IMR-90 (cell line): ENCODE measurements around the gene PAX8. TPM values are rescaled to one million over a fixed set of nuclear protein-coding genes. Genes with fewer than 3 reads are reported as not detected.

ENCODE experiments used
- ATAC-seq: fragments of 200-7000 bp; cut with Tn5 transposase; 2 replicates; pipeline ENCODE4 v1.9.1; 2020; ENCODE audit warnings: low read depth, mild to moderate bottlenecking, moderate library complexity
- BruUV-seq: library from RNA; stranded (reverse); fragments of 400-500 nt; replicated peaks from 2 replicates; lab custom pipeline; 2021; lab: Mats Ljungman, UMichigan
- CTCF ChIA-PET: fragments of 300-600 bp; formaldehyde crosslinking; extraction: SDS; loops from one replicate; lab custom pipeline; 2021; ENCODE audit warnings: antibody characterized with exemption; lab: Yijun Ruan, JAX
- POLR2A ChIA-PET: fragments of 300-600 bp; sonication (Branson Sonifier 250); formaldehyde crosslinking; loops from one replicate; lab custom pipeline; 2022; ENCODE audit warnings: antibody characterized with exemption; ENCODE audit not compliant: unreplicated experiment; lab: Charles Lee
- DNase-seq: peaks from one replicate; pipeline ENCODE4 v3.0.0; 2013
- H2AFZ ChIP-seq: replicated peaks from 2 replicates; pipeline ENCODE3; 2013; ENCODE audit warnings: low read length, mild to moderate bottlenecking; ENCODE audit not compliant: poor library complexity
- H2AK5ac ChIP-seq: 2 replicates; pipeline ENCODE4 v1.6.1; 2013; ENCODE audit warnings: low read depth, low read length, inconsistent platforms
- H2AK9ac ChIP-seq: replicated peaks from 2 replicates; pipeline ENCODE3; 2013; ENCODE audit warnings: mild to moderate bottlenecking, low read depth, low read length, moderate library complexity; ENCODE audit not compliant: poor library complexity
- H2BK120ac ChIP-seq: 2 replicates; pipeline ENCODE4 v1.6.1; 2013; ENCODE audit warnings: low read depth, low read length, inconsistent platforms
- H2BK15ac ChIP-seq: 3 replicates; pipeline ENCODE4 v1.6.1; 2013; ENCODE audit warnings: low read depth, low read length, inconsistent platforms
- H2BK20ac ChIP-seq: 2 replicates; pipeline ENCODE4 v1.6.1; 2013; ENCODE audit warnings: low read depth, mild to moderate bottlenecking, inconsistent platforms, low read length, moderate library complexity
- H2BK5ac ChIP-seq: 2 replicates; pipeline ENCODE4 v1.6.1; 2013; ENCODE audit warnings: mild to moderate bottlenecking, low read depth, low read length, inconsistent platforms; ENCODE audit not compliant: poor library complexity, severe bottlenecking
- H3K14ac ChIP-seq: replicated peaks from 2 replicates; pipeline ENCODE4 v1.6.1; 2013; ENCODE audit warnings: low read depth, low read length, inconsistent platforms
- H3K18ac ChIP-seq: 2 replicates; pipeline ENCODE4 v1.6.1; 2013; ENCODE audit warnings: low read depth, low read length, control low read depth
- H3K23ac ChIP-seq: 2 replicates; pipeline ENCODE4 v1.6.1; 2013; ENCODE audit warnings: low read depth, low read length, inconsistent platforms
- H3K27ac ChIP-seq: 2 replicates; pipeline ENCODE4 v1.5.1; 2013; ENCODE audit warnings: mild to moderate bottlenecking, control low read depth, low read length; ENCODE audit not compliant: insufficient read depth
- H3K27me3 ChIP-seq: 2 replicates; pipeline ENCODE4 v1.6.1; 2013; ENCODE audit warnings: low read length; ENCODE audit not compliant: control insufficient read depth, insufficient read depth
- H3K36me3 ChIP-seq: 2 replicates; pipeline ENCODE4 v1.6.1; 2013; ENCODE audit warnings: low read length, mixed read lengths; ENCODE audit not compliant: control insufficient read depth, insufficient read depth
- H3K4ac ChIP-seq: 2 replicates; pipeline ENCODE4 v1.6.1; 2013; ENCODE audit warnings: low read depth, low read length, inconsistent platforms
- H3K4me1 ChIP-seq: 2 replicates; pipeline ENCODE4 v1.6.1; 2013; ENCODE audit warnings: low read length, mixed read lengths; ENCODE audit not compliant: control insufficient read depth, insufficient read depth
- H3K4me2 ChIP-seq: 2 replicates; pipeline ENCODE4 v1.6.1; 2013; ENCODE audit warnings: low read depth, mild to moderate bottlenecking, control low read depth, low read length, moderate library complexity
- H3K4me3 ChIP-seq: 2 replicates; pipeline ENCODE4 v1.5.1; 2013; ENCODE audit warnings: low read depth, mild to moderate bottlenecking, control low read depth, low read length, moderate library complexity; ENCODE audit not compliant: insufficient read depth
- H3K56ac ChIP-seq: 2 replicates; pipeline ENCODE4 v1.6.1; 2013; ENCODE audit warnings: low read length, inconsistent platforms; ENCODE audit not compliant: insufficient read depth; ENCODE audit errors: extremely low read depth
- H3K79me1 ChIP-seq, 2 experiments: 2 replicates each; pipeline ENCODE4 v1.6.1; 2013; ENCODE audit warnings: low read length in 2 of 2, inconsistent platforms in 1 of 2, low read depth in 1 of 2
- H3K9ac ChIP-seq: 2 replicates; pipeline ENCODE4 v1.6.1; 2013; ENCODE audit warnings: low read depth, low read length, control low read depth
- H3K9me1 ChIP-seq: 2 replicates; pipeline ENCODE4 v1.6.1; 2013; ENCODE audit warnings: low read length, inconsistent platforms; ENCODE audit not compliant: insufficient read depth
- H3K9me3 ChIP-seq: 2 replicates; pipeline ENCODE4 v1.6.1; 2013; ENCODE audit warnings: low read length; ENCODE audit not compliant: control insufficient read depth, insufficient read depth
- H4K20me1 ChIP-seq: 2 replicates; pipeline ENCODE4 v1.6.1; 2013; ENCODE audit warnings: low read length, inconsistent platforms; ENCODE audit not compliant: insufficient read depth
- H4K5ac ChIP-seq: 2 replicates; pipeline ENCODE4 v1.6.1; 2013; ENCODE audit warnings: mild to moderate bottlenecking, low read depth, low read length, control low read depth
- H4K8ac ChIP-seq, 2 experiments: 2 replicates each; pipeline ENCODE4 v1.6.1; 2013; ENCODE audit warnings: low read depth in 2 of 2, low read length in 2 of 2, control low read depth in 1 of 2, inconsistent platforms in 1 of 2
- H4K91ac ChIP-seq: 2 replicates; pipeline ENCODE4 v1.6.1; 2013; ENCODE audit warnings: low read depth, low read length, inconsistent platforms; ENCODE audit not compliant: insufficient read depth
- CEBPB ChIP-seq: IDR thresholded peaks from 2 replicates; pipeline ENCODE4 v1.6.1; 2012; ENCODE audit warnings: low read depth, low read length, improper control_type of control experiment
- CHD1 ChIP-seq: IDR thresholded peaks from 2 replicates; pipeline ENCODE4 v1.6.1; 2012; ENCODE audit warnings: low read depth, low read length, improper control_type of control experiment
- ELK1 ChIP-seq: fragments of 150-350 bp; IDR thresholded peaks from 2 replicates; pipeline ENCODE4 v1.6.1; 2016; ENCODE audit warnings: low read depth, mild to moderate bottlenecking, low read length, moderate library complexity, borderline replicate concordance
- MAFK ChIP-seq: IDR thresholded peaks from 2 replicates; pipeline ENCODE4 v1.6.1; 2012; ENCODE audit warnings: low read depth, low read length, improper control_type of control experiment
- MAZ ChIP-seq: IDR thresholded peaks from 2 replicates; pipeline ENCODE4 v1.6.1; 2012; ENCODE audit warnings: low read depth, mild to moderate bottlenecking, low read length, improper control_type of control experiment, moderate library complexity, borderline replicate concordance
- MXI1 ChIP-seq: IDR thresholded peaks from 2 replicates; pipeline ENCODE4 v1.6.1; 2012; ENCODE audit warnings: low read depth, mild to moderate bottlenecking, low read length, moderate library complexity, borderline replicate concordance
- NFE2L2 ChIP-seq: fragments of 150-350 bp; IDR thresholded peaks from 2 replicates; pipeline ENCODE4 v1.6.1; 2016; ENCODE audit warnings: low read depth, mild to moderate bottlenecking, low read length
- POLR2A ChIP-seq: IDR thresholded peaks from 2 replicates; pipeline ENCODE4 v1.6.1; 2012; ENCODE audit warnings: mild to moderate bottlenecking, low read depth, low read length
- RCOR1 ChIP-seq: IDR thresholded peaks from 2 replicates; pipeline ENCODE4 v1.6.1; 2012; ENCODE audit warnings: mild to moderate bottlenecking, low read length, improper control_type of control experiment; ENCODE audit not compliant: insufficient replicate concordance
- RFX5 ChIP-seq: IDR thresholded peaks from 2 replicates; pipeline ENCODE4 v1.8.0; 2012; ENCODE audit warnings: low read depth, mild to moderate bottlenecking, low read length, moderate library complexity
- SMC3 ChIP-seq: fragments of 150-350 bp; IDR thresholded peaks from 2 replicates; pipeline ENCODE4 v1.6.1; 2016; ENCODE audit warnings: low read depth, mild to moderate bottlenecking, antibody characterized with exemption, low read length, moderate library complexity
- WGBS, 2 experiments: methylation state at CpG; one replicate each; pipeline versions ENCODE4 v1.1.5 to v1.1.7; 2013; ENCODE audit warnings: missing lambda C conversion rate in 2 of 2; ENCODE audit not compliant: insufficient read length in 1 of 2; ENCODE audit errors: extremely low coverage in 2 of 2; 5-methylcytosine and 5-hydroxymethylcytosine counted together
- dilution Hi-C: fragments of 300-500 bp; cut with HindIII; formaldehyde crosslinking; loops from one replicate; pipeline ENCODE4 v1.14.3; 2018; ENCODE audit warnings: low sequenced_read_pairs; ENCODE audit not compliant: unreplicated experiment
- in situ Hi-C: fragments of 300-500 bp; cut with MboI; formaldehyde crosslinking; loops from 3 replicates; pipeline ENCODE4 v1.14.3; 2019; ENCODE audit warnings: low sequenced_read_pairs, inconsistent platforms, mixed read lengths
- intact Hi-C: fragments of 100-400 bp; cut with micrococcal nuclease; formaldehyde crosslinking; loops from 2 replicates; pipeline ENCODE4 v1.10.0; 2022
- polyA plus RNA-seq, 3 experiments: library from polyadenylated mRNA; depleted of rRNA; stranded (reverse); fragments of >200 nt; gene quantifications; 2 replicates each; pipeline ENCODE4 v1.2.3, GENCODE V29; 2012; ENCODE audit warnings: low replicate concordance in 1 of 3
- total RNA-seq: library from RNA; depleted of rRNA; stranded (reverse); fragments of >200 nt; gene quantifications from 2 replicates; pipeline ENCODE4 v1.2.3, GENCODE V29; 2012
- TF ChIP-seq, protein P1 (sequence below): conservative IDR thresholded peaks from 2 replicates; pipeline ENCODE4 v1.5.1; 2012; ENCODE audit warnings: mild to moderate bottlenecking, low read depth, low read length, improper control_type of control experiment
- TF ChIP-seq, protein P2 (sequence below): fragments of 150-350 bp; IDR thresholded peaks from 2 replicates; pipeline ENCODE4 v1.6.1; 2017; ENCODE audit warnings: mild to moderate bottlenecking, antibody characterized with exemption, low read length, low read depth

PAX8 gene
- total and polyA plus RNA-seq, 2 of the 4 experiments (the other 2 are of a cell fraction), result 0.18 to 1.5 TPM

GRCh38 chr2:113260991-113261390 lies 17.7 kb downstream of the PAX8 start:
- intact Hi-C loops (no loop called here), dilution Hi-C loops (no loop called here), in situ Hi-C loops (no loop called here)
- ChIA-PET CTCF (no interaction called here), POLR2A (no interaction called here)
- Histone ChIP-seq H3K27ac (no peak overlapping the region), H2AK5ac (no peak overlapping the region), H2BK15ac (no peak overlapping the region), H3K9me3 (no peaks in the 10 kb centered on the region), H3K4me1 (peaks cover 5% of the 10 kb centered on the region; the same call in 1 of the 2 replicates), H3K4me2 (no peak overlapping the region), H4K5ac (no peak overlapping the region), H3K56ac (no peak overlapping the region), H3K9me1 (no peaks in the 10 kb centered on the region), H2BK120ac (no peak overlapping the region), H3K14ac (no peak overlapping the region), H3K27me3 (peaks cover 37% of the 10 kb centered on the region), H3K18ac (no peak overlapping the region), H3K9ac (no peak overlapping the region), H3K4ac (no peak overlapping the region), H3K23ac (no peak overlapping the region), H2BK20ac (no peak overlapping the region), H3K36me3 (no peaks in the 10 kb centered on the region; the same call in 1 of the 2 replicates), H3K4me3 (no peak overlapping the region), H4K91ac (no peak overlapping the region), H2BK5ac (no peak overlapping the region), H4K20me1 (no peaks in the 10 kb centered on the region), H3K79me1 (no peaks in the 10 kb centered on the region), H2AFZ (no peak overlapping the region), H4K8ac (no peak overlapping the region), H2AK9ac (peak overlapping the region; percentile 20)
- TF ChIP-seq MXI1 (no peak), MAFK (no peak), RCOR1 (no peak), CHD1 (no peak), SMC3 (no peak), POLR2A (no peak), CEBPB (no peak), RFX5 (no peak), MAZ (no peak), ELK1 (no peak), NFE2L2 (no peak)
- TF ChIP-seq, protein P1, sequence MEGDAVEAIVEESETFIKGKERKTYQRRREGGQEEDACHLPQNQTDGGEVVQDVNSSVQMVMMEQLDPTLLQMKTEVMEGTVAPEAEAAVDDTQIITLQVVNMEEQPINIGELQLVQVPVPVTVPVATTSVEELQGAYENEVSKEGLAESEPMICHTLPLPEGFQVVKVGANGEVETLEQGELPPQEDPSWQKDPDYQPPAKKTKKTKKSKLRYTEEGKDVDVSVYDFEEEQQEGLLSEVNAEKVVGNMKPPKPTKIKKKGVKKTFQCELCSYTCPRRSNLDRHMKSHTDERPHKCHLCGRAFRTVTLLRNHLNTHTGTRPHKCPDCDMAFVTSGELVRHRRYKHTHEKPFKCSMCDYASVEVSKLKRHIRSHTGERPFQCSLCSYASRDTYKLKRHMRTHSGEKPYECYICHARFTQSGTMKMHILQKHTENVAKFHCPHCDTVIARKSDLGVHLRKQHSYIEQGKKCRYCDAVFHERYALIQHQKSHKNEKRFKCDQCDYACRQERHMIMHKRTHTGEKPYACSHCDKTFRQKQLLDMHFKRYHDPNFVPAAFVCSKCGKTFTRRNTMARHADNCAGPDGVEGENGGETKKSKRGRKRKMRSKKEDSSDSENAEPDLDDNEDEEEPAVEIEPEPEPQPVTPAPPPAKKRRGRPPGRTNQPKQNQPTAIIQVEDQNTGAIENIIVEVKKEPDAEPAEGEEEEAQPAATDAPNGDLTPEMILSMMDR, result no peak
- TF ChIP-seq, protein P2, sequence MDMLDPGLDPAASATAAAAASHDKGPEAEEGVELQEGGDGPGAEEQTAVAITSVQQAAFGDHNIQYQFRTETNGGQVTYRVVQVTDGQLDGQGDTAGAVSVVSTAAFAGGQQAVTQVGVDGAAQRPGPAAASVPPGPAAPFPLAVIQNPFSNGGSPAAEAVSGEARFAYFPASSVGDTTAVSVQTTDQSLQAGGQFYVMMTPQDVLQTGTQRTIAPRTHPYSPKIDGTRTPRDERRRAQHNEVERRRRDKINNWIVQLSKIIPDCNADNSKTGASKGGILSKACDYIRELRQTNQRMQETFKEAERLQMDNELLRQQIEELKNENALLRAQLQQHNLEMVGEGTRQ, result no peak
- no TSS peak for BruUV-seq
- ATAC-seq, result no peak
- WGBS, 2 experiments, result 83% methylated on average over 2 of the region's 6 CpGs; no CpG with 5 or more reads in 1 of the 2 experiments
- no peak for DNase-seq
